Breast epithelium (tissue), 3 donors: ENCODE data around the gene ZFHX3.

ENCODE experiments used
- POLR2A ChIP-seq: fragments of 450-650 bp; IDR thresholded peaks from one replicate; pipeline ENCODE4 v1.6.1; 2016; ENCODE audit warnings: antibody characterized with exemption, mild to moderate bottlenecking, moderate library complexity
- TF ChIP-seq, protein P1 (sequence below), 3 donors: fragments of 450-650 bp; IDR thresholded peaks; one replicate each; pipeline ENCODE4 v1.5.1; 2016 to 2017; ENCODE audit warnings: antibody characterized with exemption in 3 of 3, mild to moderate bottlenecking in 3 of 3, moderate library complexity in 3 of 3

DNA sequence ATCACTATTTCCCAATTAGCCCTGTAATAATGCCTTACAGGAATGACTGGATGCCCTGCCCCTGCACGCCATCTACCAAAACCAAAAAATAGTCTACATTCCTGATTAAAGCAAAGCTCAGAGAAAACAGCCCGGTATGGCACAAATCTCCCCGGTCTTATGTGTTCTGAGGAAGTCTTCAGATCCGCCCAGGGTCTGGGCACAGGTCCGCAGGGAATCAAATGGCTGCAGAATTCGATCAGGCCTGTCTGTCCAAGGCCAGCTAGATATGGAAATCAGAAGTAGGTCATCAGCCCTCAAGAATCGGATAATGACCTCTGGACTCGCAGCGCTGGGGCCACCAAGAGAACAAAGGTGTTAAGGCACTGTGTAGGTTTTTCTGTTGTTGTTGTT, 171.0 kb downstream of the ZFHX3 start:
- TF ChIP-seq POLR2A, result no peak
- TF ChIP-seq, protein P1, sequence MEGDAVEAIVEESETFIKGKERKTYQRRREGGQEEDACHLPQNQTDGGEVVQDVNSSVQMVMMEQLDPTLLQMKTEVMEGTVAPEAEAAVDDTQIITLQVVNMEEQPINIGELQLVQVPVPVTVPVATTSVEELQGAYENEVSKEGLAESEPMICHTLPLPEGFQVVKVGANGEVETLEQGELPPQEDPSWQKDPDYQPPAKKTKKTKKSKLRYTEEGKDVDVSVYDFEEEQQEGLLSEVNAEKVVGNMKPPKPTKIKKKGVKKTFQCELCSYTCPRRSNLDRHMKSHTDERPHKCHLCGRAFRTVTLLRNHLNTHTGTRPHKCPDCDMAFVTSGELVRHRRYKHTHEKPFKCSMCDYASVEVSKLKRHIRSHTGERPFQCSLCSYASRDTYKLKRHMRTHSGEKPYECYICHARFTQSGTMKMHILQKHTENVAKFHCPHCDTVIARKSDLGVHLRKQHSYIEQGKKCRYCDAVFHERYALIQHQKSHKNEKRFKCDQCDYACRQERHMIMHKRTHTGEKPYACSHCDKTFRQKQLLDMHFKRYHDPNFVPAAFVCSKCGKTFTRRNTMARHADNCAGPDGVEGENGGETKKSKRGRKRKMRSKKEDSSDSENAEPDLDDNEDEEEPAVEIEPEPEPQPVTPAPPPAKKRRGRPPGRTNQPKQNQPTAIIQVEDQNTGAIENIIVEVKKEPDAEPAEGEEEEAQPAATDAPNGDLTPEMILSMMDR (IDR thresholded peaks at IDR 0.05), result no peak
